Measurements from ENCODE around the gene BTBD2.

- no peak for TF ChIP-seq CTCF (IDR thresholded peaks at IDR 0.05 in 4 of 5, conservative IDR thresholded peaks at IDR 0.05 in 1 of 5)
- no peak for TF ChIP-seq POLR2A (IDR thresholded peaks at IDR 0.05)
These were observed 37.1 kb downstream of the BTBD2 start for GRCh38 chr19:1978346-1978894.
